ENCODE measurements around the gene RTN3. TPM values are rescaled to one million over a fixed set of nuclear protein-coding genes. Genes with fewer than 3 reads are reported as not detected.

Gene RTN3
- total and polyA plus RNA-seq, 2 donors: 79.8 to 92.8 TPM

- Histone ChIP-seq H3K36me3 (ENCODE audit: insufficient read depth) (no peaks in the 10 kb centered on the region), H3K4me3 (ENCODE audit: low read depth, low read length) (no peak overlapping the region), H3K4me1 (ENCODE audit: insufficient read depth) (no peaks in the 10 kb centered on the region), H3K27ac (ENCODE audit: low read depth) (no peak overlapping the region)
- 37% methylated on average over 2 of the region's 2 CpGs for WGBS
- no peak for DNase-seq (ENCODE audit: extremely low spot score)
Observed at GRCh38 chr11:63779039-63779438, 97.7 kb downstream of the RTN3 start.

GRCh38 chr11:63782749-63783148 lies 101.4 kb downstream of the RTN3 start:
- Histone ChIP-seq H3K27ac (ENCODE audit: low read depth) (no peak overlapping the region), H3K4me3 (ENCODE audit: low read depth, low read length) (no peak overlapping the region), H3K36me3 (ENCODE audit: insufficient read depth) (no peaks in the 10 kb centered on the region), H3K4me1 (ENCODE audit: insufficient read depth) (no peaks in the 10 kb centered on the region)
- 88% methylated on average over 6 of the region's 6 CpGs for WGBS
- DNase-seq (ENCODE audit: extremely low spot score): no peak

GRCh38 chr11:63783925-63784592 lies 102.8 kb downstream of the RTN3 start:
- Histone ChIP-seq H3K4me3 (ENCODE audit: low read depth, low read length) (no peak overlapping the region), H3K27ac (ENCODE audit: low read depth) (no peak overlapping the region), H3K4me1 (ENCODE audit: insufficient read depth) (no peaks in the 10 kb centered on the region), H3K36me3 (ENCODE audit: insufficient read depth) (no peaks in the 10 kb centered on the region)
- no peak for DNase-seq (ENCODE audit: extremely low spot score)
- 42% methylated on average over 7 of the region's 7 CpGs for WGBS

GRCh38 chr11:63785823-63786222 lies 104.5 kb downstream of the RTN3 start:
- 83% methylated on average over 1 of the region's 1 CpG for WGBS
- H3K4me1 ChIP-seq (ENCODE audit: insufficient read depth): no peaks in the 10 kb centered on the region

GRCh38 chr11:63791495-63792167 lies 110.3 kb downstream of the RTN3 start:
- H3K36me3 ChIP-seq (ENCODE audit: insufficient read depth): no peaks in the 10 kb centered on the region
- no peak overlapping the region for H3K27ac ChIP-seq (ENCODE audit: low read depth)
- WGBS: 86% methylated on average over 6 of the region's 6 CpGs
- no peak overlapping the region for H3K4me3 ChIP-seq (ENCODE audit: low read depth, low read length)
- no peak for DNase-seq (ENCODE audit: extremely low spot score)
- no peaks in the 10 kb centered on the region for H3K4me1 ChIP-seq (ENCODE audit: insufficient read depth)

More at GRCh38 chr11:63785823-63786222, 104.5 kb downstream of the RTN3 start:
- H3K36me3 ChIP-seq (ENCODE audit: insufficient read depth): no peaks in the 10 kb centered on the region
- no peak for DNase-seq (ENCODE audit: extremely low spot score)
- no peak overlapping the region for H3K27ac ChIP-seq (ENCODE audit: low read depth)
- H3K4me3 ChIP-seq (ENCODE audit: low read depth, low read length): no peak overlapping the region

GRCh38 chr11:63793161-63793560 lies 111.9 kb downstream of the RTN3 start:
- Histone ChIP-seq H3K4me3 (ENCODE audit: low read depth, low read length) (no peak overlapping the region), H3K4me1 (ENCODE audit: insufficient read depth) (no peaks in the 10 kb centered on the region), H3K36me3 (ENCODE audit: insufficient read depth) (no peaks in the 10 kb centered on the region), H3K27ac (ENCODE audit: low read depth) (no peak overlapping the region)
- no peak for DNase-seq (ENCODE audit: extremely low spot score)

- H3K4me1 ChIP-seq (ENCODE audit: insufficient read depth): no peaks in the 10 kb centered on the region
- DNase-seq (ENCODE audit: extremely low spot score): no peak
- no peak overlapping the region for H3K4me3 ChIP-seq (ENCODE audit: low read depth, low read length)
- H3K27ac ChIP-seq (ENCODE audit: low read depth): no peak overlapping the region
- WGBS: 84% methylated on average over 11 of the region's 11 CpGs
- H3K36me3 ChIP-seq (ENCODE audit: insufficient read depth): no peaks in the 10 kb centered on the region
Observed at GRCh38 chr11:63795066-63795465, 113.8 kb downstream of the RTN3 start.

GRCh38 chr11:63800921-63801320 lies 119.6 kb downstream of the RTN3 start:
- Histone ChIP-seq H3K27ac (ENCODE audit: low read depth) (no peak overlapping the region), H3K36me3 (ENCODE audit: insufficient read depth) (no peaks in the 10 kb centered on the region), H3K4me1 (ENCODE audit: insufficient read depth) (no peaks in the 10 kb centered on the region), H3K4me3 (ENCODE audit: low read depth, low read length) (no peak overlapping the region)
- whole genome bisulfite sequencing: 90% methylated on average over 5 of the region's 5 CpGs
- DNase-seq (ENCODE audit: extremely low spot score): no peak

- 72% methylated on average over 10 of the region's 10 CpGs for WGBS
- H3K27ac ChIP-seq (ENCODE audit: low read depth): no peak overlapping the region
- H3K36me3 ChIP-seq (ENCODE audit: insufficient read depth): no peaks in the 10 kb centered on the region
- H3K4me3 ChIP-seq (ENCODE audit: low read depth, low read length): no peak overlapping the region
- no peak for DNase-seq (ENCODE audit: extremely low spot score)
- H3K4me1 ChIP-seq (ENCODE audit: insufficient read depth): no peaks in the 10 kb centered on the region
Observed at GRCh38 chr11:63802637-63803414, 121.5 kb downstream of the RTN3 start.

GRCh38 chr11:63804259-63804658 lies 123.0 kb downstream of the RTN3 start:
- no peak overlapping the region for H3K4me3 ChIP-seq (ENCODE audit: low read depth, low read length)
- H3K27ac ChIP-seq (ENCODE audit: low read depth): no peak overlapping the region
- H3K36me3 ChIP-seq (ENCODE audit: insufficient read depth): no peaks in the 10 kb centered on the region
- peak; percentile 51 for DNase-seq (ENCODE audit: extremely low spot score)
- 65% methylated on average over 6 of the region's 6 CpGs for WGBS
- H3K4me1 ChIP-seq (ENCODE audit: insufficient read depth): no peaks in the 10 kb centered on the region

- WGBS: 80% methylated on average over 9 of the region's 9 CpGs
Observed at GRCh38 chr11:63805844-63806415, 124.6 kb downstream of the RTN3 start.

More at GRCh38 chr11:63805844-63806415, 124.6 kb downstream of the RTN3 start:
- no peak for DNase-seq (ENCODE audit: extremely low spot score)
- no peak overlapping the region for H3K4me3 ChIP-seq (ENCODE audit: low read depth, low read length)
- H3K27ac ChIP-seq (ENCODE audit: low read depth): no peak overlapping the region
- no peaks in the 10 kb centered on the region for H3K4me1 ChIP-seq (ENCODE audit: insufficient read depth)
- H3K36me3 ChIP-seq (ENCODE audit: insufficient read depth): no peaks in the 10 kb centered on the region

Measured in urinary bladder (tissue), 4 donors.